GM12873 (cell line): ENCODE measurements around the gene BRD4.

ENCODE experiments used
- TF ChIP-seq, protein P1 (sequence below): IDR thresholded peaks from 2 replicates; pipeline ENCODE4 v1.5.1; 2012; ENCODE audit warnings: low read depth, mild to moderate bottlenecking, moderate library complexity, low read length, control low read depth; ENCODE audit not compliant: insufficient read depth; ENCODE audit errors: missing control alignments

Gene BRD4

DNA sequence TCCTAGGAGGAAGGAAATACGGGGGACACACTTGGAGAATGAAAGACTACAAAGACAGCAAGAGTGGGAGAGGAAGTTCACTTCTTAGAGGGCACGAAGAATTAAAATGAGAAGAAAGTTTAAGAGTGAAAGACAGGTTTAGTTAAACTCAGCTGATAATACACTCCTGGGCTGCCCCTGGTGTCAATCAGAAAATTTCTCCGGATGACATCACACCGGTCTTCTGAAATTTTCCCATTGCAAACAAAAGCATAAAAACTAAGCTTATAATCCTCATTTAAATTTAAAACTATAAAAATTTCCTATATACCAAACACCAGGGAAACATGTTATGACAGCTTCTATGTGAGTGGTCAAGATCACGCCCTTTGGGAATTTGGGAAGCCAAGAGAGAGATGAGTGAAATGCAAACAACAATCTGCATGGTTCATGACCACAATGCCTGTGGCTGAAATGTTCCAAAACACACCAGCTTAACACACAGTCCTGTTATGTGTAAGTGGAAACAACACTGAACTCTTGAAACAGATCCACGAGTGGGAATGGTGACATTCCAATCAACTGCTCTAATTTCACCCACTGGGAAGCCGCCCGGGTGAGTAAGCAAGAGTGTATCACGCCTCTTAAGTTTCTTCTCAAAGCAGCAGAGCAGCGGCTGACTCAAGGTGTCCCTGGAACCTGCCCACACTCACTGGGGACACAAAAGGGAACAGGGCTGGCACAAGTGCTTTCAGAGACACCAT is 49.0 kb downstream of the BRD4 start:
- TF ChIP-seq, protein P1, sequence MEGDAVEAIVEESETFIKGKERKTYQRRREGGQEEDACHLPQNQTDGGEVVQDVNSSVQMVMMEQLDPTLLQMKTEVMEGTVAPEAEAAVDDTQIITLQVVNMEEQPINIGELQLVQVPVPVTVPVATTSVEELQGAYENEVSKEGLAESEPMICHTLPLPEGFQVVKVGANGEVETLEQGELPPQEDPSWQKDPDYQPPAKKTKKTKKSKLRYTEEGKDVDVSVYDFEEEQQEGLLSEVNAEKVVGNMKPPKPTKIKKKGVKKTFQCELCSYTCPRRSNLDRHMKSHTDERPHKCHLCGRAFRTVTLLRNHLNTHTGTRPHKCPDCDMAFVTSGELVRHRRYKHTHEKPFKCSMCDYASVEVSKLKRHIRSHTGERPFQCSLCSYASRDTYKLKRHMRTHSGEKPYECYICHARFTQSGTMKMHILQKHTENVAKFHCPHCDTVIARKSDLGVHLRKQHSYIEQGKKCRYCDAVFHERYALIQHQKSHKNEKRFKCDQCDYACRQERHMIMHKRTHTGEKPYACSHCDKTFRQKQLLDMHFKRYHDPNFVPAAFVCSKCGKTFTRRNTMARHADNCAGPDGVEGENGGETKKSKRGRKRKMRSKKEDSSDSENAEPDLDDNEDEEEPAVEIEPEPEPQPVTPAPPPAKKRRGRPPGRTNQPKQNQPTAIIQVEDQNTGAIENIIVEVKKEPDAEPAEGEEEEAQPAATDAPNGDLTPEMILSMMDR, result no peak

DNA sequence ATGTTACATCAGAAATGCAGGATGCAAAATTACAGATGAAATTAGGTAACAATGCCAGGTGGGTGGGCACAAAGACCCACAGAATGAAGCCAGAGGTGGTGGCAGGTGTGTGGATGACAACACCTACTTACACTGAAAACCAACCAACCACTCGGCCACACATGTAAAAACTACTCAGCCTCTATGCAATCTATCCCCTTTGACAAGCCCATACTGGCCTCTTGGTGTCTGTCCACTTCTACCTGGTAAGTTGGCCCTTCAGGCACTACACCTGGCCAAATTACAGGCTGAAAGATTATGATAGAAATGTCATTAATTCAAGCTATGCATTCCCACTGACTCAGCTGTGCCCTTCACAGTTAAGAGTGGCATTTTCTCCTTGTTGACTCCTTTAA is 50.0 kb downstream of the BRD4 start:
- TF ChIP-seq, protein P1, result no peak

GRCh38 chr19:15280915-15281683 is 51.2 kb downstream of the BRD4 start:
- TF ChIP-seq, protein P1, result no peak

- TF ChIP-seq, protein P1, result no peak
Observed at GRCh38 chr19:15280048-15280725, 52.2 kb downstream of the BRD4 start.

- TF ChIP-seq, protein P1, result no peak
Observed at GRCh38 chr19:15279326-15279904, 52.9 kb downstream of the BRD4 start.

GRCh38 chr19:15276620-15277215 is 55.6 kb downstream of the BRD4 start:
- TF ChIP-seq, protein P1, result no peak

GRCh38 chr19:15274477-15274876 is 57.9 kb downstream of the BRD4 start:
- TF ChIP-seq, protein P1, result no peak
